ENCODE results near the gene ZSCAN9.

Gene ZSCAN9

GRCh38 chr6:28266962-28267694 lies 42.1 kb downstream of the ZSCAN9 start, which contains the start of gene ZSCAN26:
TSS of gene ZSCAN26 (plus strand) at chr6:28267143. CDS start at chr6:28271920, 4,777 bp downstream.
- peak; percentile 71 for DNase-seq (ENCODE audit: low read depth)

- DNase-seq (ENCODE audit: low read depth), result no peak
Observed at GRCh38 chr6:28267695-28268059, 42.6 kb downstream of the ZSCAN9 start.

GRCh38 chr6:28269492-28269891 lies 44.4 kb downstream of the ZSCAN9 start:
- DNase-seq (ENCODE audit: low read depth), result no peak

GRCh38 chr6:28274888-28275287 lies 49.8 kb downstream of the ZSCAN9 start:
- DNase-seq (ENCODE audit: low read depth), result no peak

GRCh38 chr6:28277746-28278145 lies 52.7 kb downstream of the ZSCAN9 start:
- no peak for DNase-seq (ENCODE audit: low read depth)

GRCh38 chr6:28280595-28281287 lies 55.7 kb downstream of the ZSCAN9 start:
- no peak for DNase-seq (ENCODE audit: low read depth)

- DNase-seq (ENCODE audit: low read depth), result peak; percentile 39
Observed at GRCh38 chr6:28281288-28282064, 56.4 kb downstream of the ZSCAN9 start, which contains the start of gene PGBD1. TSS of gene PGBD1 (plus strand) at chr6:28281572. CDS start at chr6:28283814, 2,242 bp downstream.

- DNase-seq (ENCODE audit: low read depth), result no peak
Observed at GRCh38 chr6:28282926-28283325, 57.9 kb downstream of the ZSCAN9 start.

All from stimulated activated CD8-positive, alpha-beta memory T cell treated with anti-CD3 and anti-CD28 coated beads, Interleukin-7, amount 100 ng/mL, for 24 hours (primary cell).